A673 (cell line): ENCODE measurements around the gene UNC50. TPM values are rescaled to one million over a fixed set of nuclear protein-coding genes. Genes with fewer than 3 reads are reported as not detected.

Source experiments
- BruUV-seq: library from RNA; stranded (reverse); fragments of 400-500 nt; replicated peaks from 2 replicates; lab custom pipeline; 2021; lab: Mats Ljungman, UMichigan
- CTCF ChIA-PET: fragments of 300-600 bp; sonication (Branson Sonifier 250); formaldehyde crosslinking; loops from one replicate; lab custom pipeline; 2022; ENCODE audit warnings: antibody characterized with exemption; lab: Charles Lee
- POLR2A ChIA-PET: fragments of 300-600 bp; sonication (Branson Sonifier 250); formaldehyde crosslinking; loops from one replicate; lab custom pipeline; 2022; ENCODE audit warnings: antibody characterized with exemption; ENCODE audit not compliant: low non-redundant PET; lab: Charles Lee
- DNase-seq: peaks from one replicate; pipeline ENCODE4 v3.0.0-alpha.2; 2015; ENCODE audit warnings: low spot score
- H3K27ac ChIP-seq: fragments of 200-600 bp; sonication (generic); 2 replicates; pipeline ENCODE4 v1.5.1; 2016; ENCODE audit warnings: mixed run types, low read depth, mild to moderate bottlenecking, mixed read lengths, antibody characterized with exemption, low read length; ENCODE audit not compliant: poor library complexity, severe bottlenecking
- H3K27me3 ChIP-seq: fragments of 200-600 bp; sonication (generic); replicated peaks from 2 replicates; pipeline ENCODE4 v1.6.1; 2017; ENCODE audit warnings: mixed run types, low read depth, mild to moderate bottlenecking, mixed read lengths, antibody characterized with exemption, low read length; ENCODE audit not compliant: insufficient read depth, poor library complexity
- H3K36me3 ChIP-seq: fragments of 200-600 bp; sonication (generic); 2 replicates; pipeline ENCODE4 v1.6.1; 2016; ENCODE audit warnings: mixed run types, mild to moderate bottlenecking, mixed read lengths, antibody characterized with exemption, low read length; ENCODE audit not compliant: insufficient read depth, poor library complexity, severe bottlenecking
- H3K4me1 ChIP-seq: fragments of 200-600 bp; sonication (generic); 2 replicates; pipeline ENCODE4 v1.6.1; 2017; ENCODE audit warnings: mixed run types, mild to moderate bottlenecking, mixed read lengths, antibody characterized with exemption, low read length; ENCODE audit not compliant: insufficient read depth, poor library complexity, severe bottlenecking
- H3K4me3 ChIP-seq: fragments of 200-600 bp; sonication (generic); 2 replicates; pipeline ENCODE4 v1.5.1; 2016; ENCODE audit warnings: low read depth, mixed run types, mild to moderate bottlenecking, mixed read lengths, low read length; ENCODE audit not compliant: poor library complexity, severe bottlenecking
- H3K9me3 ChIP-seq: fragments of 200-600 bp; sonication (generic); 2 replicates; pipeline ENCODE4 v1.6.1; 2016; ENCODE audit warnings: mixed run types, low read depth, mild to moderate bottlenecking, mixed read lengths, antibody characterized with exemption, low read length; ENCODE audit not compliant: poor library complexity, severe bottlenecking
- EZH2 ChIP-seq: fragments of 200-600 bp; sonication (generic); IDR thresholded peaks from 2 replicates; pipeline ENCODE4 v1.6.1; 2017; ENCODE audit warnings: borderline replicate concordance, low read depth, mild to moderate bottlenecking, mixed read lengths, antibody characterized with exemption, low read length; ENCODE audit not compliant: poor library complexity, severe bottlenecking
- intact Hi-C: fragments of 100-400 bp; cut with micrococcal nuclease; formaldehyde crosslinking; loops from one replicate; pipeline ENCODE4 v1.10.0; 2022; ENCODE audit not compliant: unreplicated experiment
- total RNA-seq: library from RNA; stranded (reverse); gene quantifications from 2 replicates; pipeline ENCODE4 v1.2.3, GENCODE V29; 2021
- TF ChIP-seq, protein P1 (sequence below): fragments of 300-800, 200-600 bp; sonication (generic); conservative IDR thresholded peaks from 2 replicates; pipeline ENCODE4 v1.5.1; 2017; ENCODE audit warnings: low read depth, mild to moderate bottlenecking, antibody characterized with exemption, low read length, moderate library complexity, mixed read lengths

UNC50 gene
- total RNA-seq, 1 experiment from 2014 or later = 32.5 TPM

DNA sequence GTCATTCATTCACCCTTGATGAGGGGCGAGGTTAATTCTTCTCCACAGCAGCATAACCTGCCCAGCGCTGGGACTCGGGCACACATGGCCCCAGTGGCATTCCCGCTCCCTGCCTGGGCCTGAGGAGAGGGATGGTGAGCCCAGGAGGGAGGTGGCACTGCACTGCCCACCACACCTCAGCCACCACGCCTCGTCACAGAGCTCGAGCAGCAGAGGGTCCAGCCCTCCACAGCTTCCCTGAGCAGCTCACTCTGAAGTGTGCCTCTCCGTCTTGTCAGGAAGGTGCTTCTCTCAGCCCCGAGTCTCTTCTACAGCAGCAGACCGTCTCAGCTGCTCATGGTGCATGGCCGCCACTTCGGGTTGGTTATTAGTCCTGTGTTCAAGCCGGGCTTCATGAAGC is 35.0 kb upstream of the UNC50 start:
- ChIA-PET CTCF (no interaction called here), POLR2A (no interaction called here)
- H3K27ac ChIP-seq = no peak overlapping the region
- no peaks in the 10 kb centered on the region for H3K4me1 ChIP-seq
- no peaks in the 10 kb centered on the region for H3K27me3 ChIP-seq
- no TSS peak for BruUV-seq
- H3K9me3 ChIP-seq = no peaks in the 10 kb centered on the region
- no peak for DNase-seq
- TF ChIP-seq EZH2 = no peak
- TF ChIP-seq, protein P1, sequence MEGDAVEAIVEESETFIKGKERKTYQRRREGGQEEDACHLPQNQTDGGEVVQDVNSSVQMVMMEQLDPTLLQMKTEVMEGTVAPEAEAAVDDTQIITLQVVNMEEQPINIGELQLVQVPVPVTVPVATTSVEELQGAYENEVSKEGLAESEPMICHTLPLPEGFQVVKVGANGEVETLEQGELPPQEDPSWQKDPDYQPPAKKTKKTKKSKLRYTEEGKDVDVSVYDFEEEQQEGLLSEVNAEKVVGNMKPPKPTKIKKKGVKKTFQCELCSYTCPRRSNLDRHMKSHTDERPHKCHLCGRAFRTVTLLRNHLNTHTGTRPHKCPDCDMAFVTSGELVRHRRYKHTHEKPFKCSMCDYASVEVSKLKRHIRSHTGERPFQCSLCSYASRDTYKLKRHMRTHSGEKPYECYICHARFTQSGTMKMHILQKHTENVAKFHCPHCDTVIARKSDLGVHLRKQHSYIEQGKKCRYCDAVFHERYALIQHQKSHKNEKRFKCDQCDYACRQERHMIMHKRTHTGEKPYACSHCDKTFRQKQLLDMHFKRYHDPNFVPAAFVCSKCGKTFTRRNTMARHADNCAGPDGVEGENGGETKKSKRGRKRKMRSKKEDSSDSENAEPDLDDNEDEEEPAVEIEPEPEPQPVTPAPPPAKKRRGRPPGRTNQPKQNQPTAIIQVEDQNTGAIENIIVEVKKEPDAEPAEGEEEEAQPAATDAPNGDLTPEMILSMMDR = no peak
- no peak overlapping the region for H3K4me3 ChIP-seq
- intact Hi-C loops = no loop called here
- peaks cover 13% of the 10 kb centered on the region for H3K36me3 ChIP-seq

DNA sequence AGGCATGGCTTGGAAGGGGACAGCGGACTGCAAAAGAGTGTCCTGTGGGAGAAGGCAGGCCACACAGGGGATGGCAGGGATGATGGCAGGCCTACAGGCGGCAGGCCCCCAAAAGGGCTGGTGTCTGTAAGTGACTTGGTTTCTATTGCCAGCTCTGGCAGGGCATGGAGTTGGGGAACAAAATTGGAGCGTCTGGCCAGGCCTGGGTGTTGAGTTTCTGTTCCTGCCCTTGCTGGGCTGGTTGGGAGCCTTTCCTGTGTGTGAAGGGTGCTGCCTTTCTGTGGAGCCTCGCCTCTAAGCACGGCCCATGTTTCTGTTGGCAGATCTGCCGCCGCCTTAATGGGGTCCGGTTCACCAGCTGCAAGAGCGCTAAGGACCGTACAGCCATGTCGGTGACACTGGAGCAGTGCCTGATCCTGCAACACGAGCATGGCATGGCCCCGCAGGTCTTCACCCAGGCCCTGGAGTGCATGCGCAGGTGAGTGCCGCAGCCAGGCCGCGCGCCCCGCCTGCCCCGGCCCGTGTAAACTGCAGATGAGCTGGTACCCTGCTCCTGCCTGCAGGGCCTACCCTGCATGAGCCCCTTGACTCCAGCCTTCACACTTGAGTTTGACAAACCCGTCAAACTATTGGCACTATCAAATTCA is 31.6 kb upstream of the UNC50 start:
- BruUV-seq = no TSS peak
- no peaks in the 10 kb centered on the region for H3K4me1 ChIP-seq
- peaks cover 3% of the 10 kb centered on the region for H3K36me3 ChIP-seq
- H3K27me3 ChIP-seq = no peaks in the 10 kb centered on the region
- CTCF ChIA-PET = no interaction called here
- H3K27ac ChIP-seq = no peak overlapping the region
- no peak for TF ChIP-seq EZH2
- TF ChIP-seq, protein P1 = no peak
- DNase-seq = no peak
- H3K9me3 ChIP-seq = no peaks in the 10 kb centered on the region
- POLR2A ChIA-PET = no interaction called here
- intact Hi-C loops = no loop called here
- H3K4me3 ChIP-seq = no peak overlapping the region

DNA sequence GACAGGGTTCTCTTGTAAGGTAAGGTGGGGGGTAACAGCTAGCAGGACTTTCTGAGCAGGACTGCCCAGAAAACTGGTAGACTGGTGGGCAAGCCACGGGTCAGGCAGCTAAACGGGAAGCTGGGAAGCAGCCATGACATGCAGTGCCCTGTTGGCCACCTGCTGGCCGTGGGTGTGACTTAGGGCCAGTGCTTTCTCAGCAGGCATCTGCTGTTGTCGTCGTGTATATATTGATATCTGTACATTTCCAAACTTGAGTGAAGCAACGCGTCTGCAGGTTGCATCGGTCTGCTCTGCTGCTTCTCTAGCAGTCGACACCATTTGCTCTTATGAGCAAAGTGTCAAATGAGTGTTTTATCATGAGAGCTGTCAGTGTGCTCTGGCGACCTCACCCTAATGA is 31.1 kb upstream of the UNC50 start:
- intact Hi-C loops = no loop called here
- H3K4me3 ChIP-seq = no peak overlapping the region
- BruUV-seq = no TSS peak
- POLR2A ChIA-PET = no interaction called here
- TF ChIP-seq, protein P1 = 0 out of 2 replicates have a peak, but pooled peaks have one; percentile 11
- TF ChIP-seq EZH2 = no peak
- H3K4me1 ChIP-seq = no peaks in the 10 kb centered on the region
- H3K27me3 ChIP-seq = no peaks in the 10 kb centered on the region
- H3K27ac ChIP-seq = no peak overlapping the region
- no peaks in the 10 kb centered on the region for H3K9me3 ChIP-seq
- CTCF ChIA-PET = no interaction called here
- H3K36me3 ChIP-seq = peaks cover 3% of the 10 kb centered on the region
- DNase-seq = no peak
